ENCODE measurements around the gene KLF16.

DNA sequence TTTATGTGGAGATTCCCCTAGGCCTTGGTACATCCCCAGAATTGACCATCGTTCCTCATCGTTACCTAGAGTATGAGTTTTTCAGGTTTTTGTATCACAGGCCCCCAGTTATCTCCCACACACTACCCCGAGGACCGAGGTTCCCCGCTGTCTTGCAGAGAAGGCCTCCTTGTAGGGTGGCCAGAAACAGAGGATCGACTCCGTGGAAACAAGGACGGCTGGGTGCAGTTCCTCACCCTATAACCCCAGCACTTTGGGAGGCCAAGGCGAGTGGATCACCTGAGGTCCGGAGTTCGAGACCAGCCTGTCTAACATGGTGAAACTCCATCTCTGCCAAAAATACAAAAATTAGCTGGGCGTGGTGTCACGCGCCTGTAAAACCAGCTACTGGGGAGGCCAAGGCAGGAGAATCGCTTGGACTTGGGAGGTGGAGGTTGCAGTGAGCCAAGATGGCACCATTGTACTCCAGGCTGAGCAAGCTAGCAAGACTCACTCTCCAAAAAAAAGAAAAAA, 42.5 kb upstream of the KLF16 start:
- no peak for TF ChIP-seq GATA3 (IDR thresholded peaks at IDR 0.05; ENCODE audit: low read depth, low read length)
- TF ChIP-seq GATA2 (IDR thresholded peaks at IDR 0.05; ENCODE audit: low read depth, low read length): no peak
